Endothelial cell of umbilical vein (primary cell): ENCODE measurements around the gene CALCOCO1. TPM values are rescaled to one million over a fixed set of nuclear protein-coding genes. Genes with fewer than 3 reads are reported as not detected.

Source experiments
- BruUV-seq: library from RNA; stranded (reverse); fragments of 400-500 nt; replicated peaks from 2 replicates; lab custom pipeline; 2021; lab: Mats Ljungman, UMichigan
- CTCF ChIA-PET: fragments of 300-600, 350-600 bp; sonication (Branson Sonifier 250); formaldehyde crosslinking; loops from one replicate; lab custom pipeline; 2021; ENCODE audit warnings: antibody characterized with exemption, inconsistent platforms; lab: Charles Lee
- POLR2A ChIA-PET: fragments of 300-600, 350-600 bp; sonication (Branson Sonifier 250); formaldehyde crosslinking; loops from one replicate; lab custom pipeline; 2021; ENCODE audit warnings: antibody characterized with exemption, inconsistent platforms; lab: Charles Lee
- DNase-seq: peaks from one replicate; pipeline ENCODE4 v3.0.0-alpha.2; 2011; ENCODE audit warnings: low read depth, low spot score
- FAIRE-seq: peaks from 2 replicates; lab custom pipeline; 2011; peaks lifted over from hg19 to GRCh38; lab: Jason Lieb, UNC
- H2AFZ ChIP-seq: 2 replicates; pipeline ENCODE4 v1.6.0; 2012; ENCODE audit warnings: low read depth, low read length, control low read depth, inconsistent platforms
- H3K27ac ChIP-seq: 2 replicates; pipeline ENCODE4 v1.5.1; 2011; ENCODE audit warnings: low read depth, mild to moderate bottlenecking, control low read depth, low read length, moderate library complexity; ENCODE audit not compliant: insufficient read depth
- H3K27me3 ChIP-seq, 2 experiments: 2 replicates each; pipeline versions ENCODE4 v1.6.0 to v1.6.1; 2011; ENCODE audit warnings: low read length in 2 of 2, mixed read lengths in 1 of 2; ENCODE audit not compliant: control insufficient read depth in 2 of 2, insufficient read depth in 2 of 2
- H3K36me3 ChIP-seq, 2 experiments: 2 replicates in 1 of 2; 3 replicates in 1 of 2; pipeline ENCODE4 v1.5.1; 2011; ENCODE audit warnings: low read length in 2 of 2, mild to moderate bottlenecking in 1 of 2, moderate library complexity in 1 of 2; ENCODE audit not compliant: control insufficient read depth in 2 of 2, insufficient read depth in 2 of 2; ENCODE audit errors: extremely low read depth in 1 of 2
- H3K4me1 ChIP-seq: 3 replicates; pipeline ENCODE4 v1.5.1; 2011; ENCODE audit warnings: mild to moderate bottlenecking, low read length; ENCODE audit not compliant: control insufficient read depth, insufficient read depth; ENCODE audit errors: extremely low read depth
- H3K4me2 ChIP-seq: 2 replicates; pipeline ENCODE4 v1.6.1; 2011; ENCODE audit warnings: low read length, control low read depth, mixed read lengths; ENCODE audit not compliant: insufficient read depth
- H3K4me3 ChIP-seq, 3 experiments: fragments of 200-600 bp in 1 of 3; sonication (generic), shearing (Covaris generic) in 1 of 3; replicated peaks in 1 of 3; 2 replicates each; pipeline ENCODE4 v1.5.1; 2011 to 2016; ENCODE audit warnings: control low read depth in 3 of 3, low read length in 3 of 3, mild to moderate bottlenecking in 2 of 3, inconsistent platforms in 1 of 3, low read depth in 1 of 3, moderate library complexity in 1 of 3; ENCODE audit not compliant: insufficient read depth in 1 of 3
- H3K79me2 ChIP-seq: 2 replicates; pipeline ENCODE4 v1.6.0; 2012; ENCODE audit warnings: low read length, inconsistent platforms; ENCODE audit not compliant: control insufficient read depth, insufficient read depth
- H3K9ac ChIP-seq: replicated peaks from 2 replicates; pipeline ENCODE3; 2011; ENCODE audit warnings: low read length, control low read depth; ENCODE audit not compliant: insufficient read depth; ENCODE audit errors: extremely low read depth
- H3K9me1 ChIP-seq: replicated peaks from 3 replicates; pipeline ENCODE4 v1.6.0; 2011; ENCODE audit warnings: mild to moderate bottlenecking, low read length; ENCODE audit not compliant: control insufficient read depth, insufficient read depth; ENCODE audit errors: extremely low read depth
- H3K9me3 ChIP-seq: replicated peaks from 2 replicates; pipeline ENCODE4 v1.5.1; 2012; ENCODE audit warnings: low read length, inconsistent platforms; ENCODE audit not compliant: control insufficient read depth, insufficient read depth
- H4K20me1 ChIP-seq: replicated peaks from 2 replicates; pipeline ENCODE3; 2011; ENCODE audit warnings: mild to moderate bottlenecking, low read length; ENCODE audit not compliant: control insufficient read depth, insufficient read depth; ENCODE audit errors: extremely low read depth
- EZH2 ChIP-seq: IDR thresholded peaks from 2 replicates; pipeline ENCODE4 v1.6.1; 2012; ENCODE audit warnings: borderline replicate concordance, low read depth, mild to moderate bottlenecking, moderate library complexity, low read length, inconsistent platforms; ENCODE audit not compliant: severe bottlenecking
- GATA2 ChIP-seq: IDR thresholded peaks from 2 replicates; pipeline ENCODE4 v1.7.0; 2011; ENCODE audit warnings: low read depth, mild to moderate bottlenecking, moderate library complexity, mixed read lengths, low read length; ENCODE audit not compliant: insufficient read length, insufficient read depth
- MYC ChIP-seq: IDR thresholded peaks from one replicate; pipeline ENCODE4 v1.6.1; 2011; ENCODE audit warnings: mild to moderate bottlenecking, low read depth, low read length
- dilution Hi-C: fragments of 300-500 bp; cut with MboI; formaldehyde crosslinking; loops from one replicate; pipeline ENCODE4 v1.15.0; 2019; ENCODE audit warnings: low sequenced_read_pairs; ENCODE audit not compliant: extremely low pct_ligation_motif_present
- intact Hi-C: fragments of 100-400 bp; cut with micrococcal nuclease; formaldehyde crosslinking; loops from one replicate; pipeline ENCODE4 v1.10.0; 2022
- polyA plus RNA-seq, 4 experiments: library from polyadenylated mRNA; depleted of rRNA in 3 of 4; stranded (reverse) in 3 of 4; unstranded in 1 of 4; fragments of >200 nt; gene quantifications; 2 replicates each; pipeline versions ENCODE4 v1.2.1 to v1.2.3, GENCODE V29; 2011 to 2012; ENCODE audit warnings: missing spikeins in 1 of 4
- total RNA-seq: library from RNA; stranded (reverse); gene quantifications from 2 replicates; pipeline ENCODE4 v1.2.3, GENCODE V29; 2021
- TF ChIP-seq, protein P1 (sequence below): IDR thresholded peaks from 2 replicates; pipeline ENCODE4 v1.6.1; 2011; ENCODE audit not compliant: insufficient read depth, insufficient read length
- TF ChIP-seq, protein P2 (sequence below), 2 donors: IDR thresholded peaks; 1 replicate in 1 of 2; 2 replicates in 1 of 2; pipeline ENCODE4 v1.5.1; 2011; ENCODE audit warnings: low read length in 2 of 2, mild to moderate bottlenecking in 2 of 2, moderate library complexity in 2 of 2, control low read depth in 1 of 2, inconsistent platforms in 1 of 2, low read depth in 1 of 2; ENCODE audit not compliant: insufficient read depth in 1 of 2; ENCODE audit errors: extremely low read depth in 1 of 2

Gene CALCOCO1
- total and polyA plus RNA-seq, 2 donors (not counting 3 experiments of a cell fraction or from before 2014, with no cell fraction given), result 70.9 to 135 TPM

- Histone ChIP-seq H3K9me3 (no peaks in the 10 kb centered on the region), H3K4me2 (no peak overlapping the region), H2AFZ (no peak overlapping the region), H3K27me3 (peaks cover 58 to 59% of the 10 kb centered on the region in 2 experiments), H3K4me1 (no peaks in the 10 kb centered on the region), H3K27ac (no peak overlapping the region), H3K4me3 (no peak overlapping the region), H3K9me1 (no peaks in the 10 kb centered on the region), H3K9ac (no peak overlapping the region), H3K36me3 (no peaks in the 10 kb centered on the region), H3K79me2 (no peaks in the 10 kb centered on the region), H4K20me1 (no peaks in the 10 kb centered on the region)
- ChIA-PET CTCF (interaction anchor here (1.2 to 9.5 kb wide), 3 partner anchors 9 to 36 kb away, joined by 4 to 127 read pairs (median 4); no protein-coding TSS in a partner anchor), POLR2A (no interaction called here)
- intact Hi-C loops, result no loop called here
- dilution Hi-C loops, result no loop called here
- TF ChIP-seq GATA2 (no peak), EZH2 (no peak), MYC (no peak)
- TF ChIP-seq, protein P1, sequence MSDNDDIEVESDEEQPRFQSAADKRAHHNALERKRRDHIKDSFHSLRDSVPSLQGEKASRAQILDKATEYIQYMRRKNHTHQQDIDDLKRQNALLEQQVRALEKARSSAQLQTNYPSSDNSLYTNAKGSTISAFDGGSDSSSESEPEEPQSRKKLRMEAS, result no peak
- TF ChIP-seq, protein P2, sequence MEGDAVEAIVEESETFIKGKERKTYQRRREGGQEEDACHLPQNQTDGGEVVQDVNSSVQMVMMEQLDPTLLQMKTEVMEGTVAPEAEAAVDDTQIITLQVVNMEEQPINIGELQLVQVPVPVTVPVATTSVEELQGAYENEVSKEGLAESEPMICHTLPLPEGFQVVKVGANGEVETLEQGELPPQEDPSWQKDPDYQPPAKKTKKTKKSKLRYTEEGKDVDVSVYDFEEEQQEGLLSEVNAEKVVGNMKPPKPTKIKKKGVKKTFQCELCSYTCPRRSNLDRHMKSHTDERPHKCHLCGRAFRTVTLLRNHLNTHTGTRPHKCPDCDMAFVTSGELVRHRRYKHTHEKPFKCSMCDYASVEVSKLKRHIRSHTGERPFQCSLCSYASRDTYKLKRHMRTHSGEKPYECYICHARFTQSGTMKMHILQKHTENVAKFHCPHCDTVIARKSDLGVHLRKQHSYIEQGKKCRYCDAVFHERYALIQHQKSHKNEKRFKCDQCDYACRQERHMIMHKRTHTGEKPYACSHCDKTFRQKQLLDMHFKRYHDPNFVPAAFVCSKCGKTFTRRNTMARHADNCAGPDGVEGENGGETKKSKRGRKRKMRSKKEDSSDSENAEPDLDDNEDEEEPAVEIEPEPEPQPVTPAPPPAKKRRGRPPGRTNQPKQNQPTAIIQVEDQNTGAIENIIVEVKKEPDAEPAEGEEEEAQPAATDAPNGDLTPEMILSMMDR (IDR thresholded peaks at IDR 0.05; ENCODE audit: extremely low read depth in 1 of 2, insufficient read depth in 1 of 2, low read depth in 1 of 2, low read length in 2 of 2), result no peak
- BruUV-seq, result no TSS peak
- DNase-seq, result no peak
- no peak for FAIRE-seq
These were observed 8.3 kb upstream of the CALCOCO1 start for GRCh38 chr12:53735556-53735955.
